ENCODE measurements around the gene WDHD1. TPM values are rescaled to one million over a fixed set of nuclear protein-coding genes. Genes with fewer than 3 reads are reported as not detected.
"Not testable (repeated sequence)": the region's sequence is repeated elsewhere in the genome, so short reads cannot be mapped to it uniquely, and the experiment has no call there.

The WDHD1 gene
- total RNA-seq, 1 donor: 14.2 TPM

DNA sequence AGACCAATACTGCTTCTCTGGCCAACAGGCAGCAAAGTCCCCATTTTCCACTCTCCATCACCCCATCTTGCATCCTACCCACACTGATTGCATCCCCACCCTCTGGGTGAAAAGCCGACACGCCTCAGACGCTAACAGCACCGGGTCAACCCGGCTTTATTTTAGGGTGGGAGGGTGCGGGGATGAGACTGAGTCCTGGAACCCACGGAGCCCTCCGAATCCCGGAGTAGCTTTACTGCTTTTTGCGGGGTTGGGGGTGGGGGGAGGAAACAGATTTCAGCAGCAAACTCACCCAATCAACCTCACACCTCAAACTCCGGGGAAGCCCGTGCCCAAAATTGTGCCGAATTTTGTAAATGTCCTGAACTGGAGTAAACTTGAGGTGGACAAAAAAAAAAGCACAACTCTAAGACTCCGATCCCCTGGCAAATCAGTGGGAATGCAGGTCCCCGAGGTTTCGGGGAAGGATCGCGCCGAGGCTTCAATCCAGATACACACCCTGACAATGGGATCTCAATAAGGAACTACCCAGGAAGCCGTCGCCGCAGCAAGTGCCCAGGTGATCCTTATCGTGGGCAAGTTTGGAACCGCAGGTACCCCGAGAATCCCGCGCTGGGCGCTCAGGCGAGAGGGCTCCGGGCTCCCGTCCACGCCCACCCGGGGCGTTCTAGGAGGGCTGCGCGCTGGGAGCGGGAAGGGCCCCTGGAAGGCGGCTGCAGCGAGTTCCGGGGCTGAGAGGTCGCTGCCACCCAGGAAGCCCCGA is 125.3 kb downstream of the WDHD1 start:
- DNase-seq (ENCODE audit: low read depth): no peak
- H3K4me3 ChIP-seq (ENCODE audit: low read depth, low read length): peak overlapping the region; percentile 76
- TF ChIP-seq, protein P1, sequence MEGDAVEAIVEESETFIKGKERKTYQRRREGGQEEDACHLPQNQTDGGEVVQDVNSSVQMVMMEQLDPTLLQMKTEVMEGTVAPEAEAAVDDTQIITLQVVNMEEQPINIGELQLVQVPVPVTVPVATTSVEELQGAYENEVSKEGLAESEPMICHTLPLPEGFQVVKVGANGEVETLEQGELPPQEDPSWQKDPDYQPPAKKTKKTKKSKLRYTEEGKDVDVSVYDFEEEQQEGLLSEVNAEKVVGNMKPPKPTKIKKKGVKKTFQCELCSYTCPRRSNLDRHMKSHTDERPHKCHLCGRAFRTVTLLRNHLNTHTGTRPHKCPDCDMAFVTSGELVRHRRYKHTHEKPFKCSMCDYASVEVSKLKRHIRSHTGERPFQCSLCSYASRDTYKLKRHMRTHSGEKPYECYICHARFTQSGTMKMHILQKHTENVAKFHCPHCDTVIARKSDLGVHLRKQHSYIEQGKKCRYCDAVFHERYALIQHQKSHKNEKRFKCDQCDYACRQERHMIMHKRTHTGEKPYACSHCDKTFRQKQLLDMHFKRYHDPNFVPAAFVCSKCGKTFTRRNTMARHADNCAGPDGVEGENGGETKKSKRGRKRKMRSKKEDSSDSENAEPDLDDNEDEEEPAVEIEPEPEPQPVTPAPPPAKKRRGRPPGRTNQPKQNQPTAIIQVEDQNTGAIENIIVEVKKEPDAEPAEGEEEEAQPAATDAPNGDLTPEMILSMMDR (IDR thresholded peaks at IDR 0.05; ENCODE audit: insufficient read depth, low read depth, low read length): no peak

DNA sequence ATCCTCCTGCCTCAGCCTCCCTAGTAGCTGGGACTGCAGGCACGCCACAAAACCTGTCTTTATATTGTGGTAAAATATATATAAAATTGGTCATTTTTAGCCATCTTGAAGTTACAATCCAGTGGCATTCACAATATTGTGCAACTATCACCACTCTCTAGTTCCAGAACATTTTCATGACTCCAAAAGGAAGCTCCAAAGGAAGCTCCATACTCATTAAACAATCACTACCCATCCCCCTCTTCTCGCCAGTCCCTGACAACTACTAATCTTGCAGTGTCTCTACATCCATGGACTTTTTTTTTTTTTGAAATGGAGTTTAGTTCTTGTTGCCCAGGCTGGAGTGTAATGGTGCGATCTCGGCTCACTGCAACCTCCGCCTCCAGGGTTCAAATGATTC is 127.3 kb downstream of the WDHD1 start:
- no peak overlapping the region for H3K4me3 ChIP-seq (ENCODE audit: low read depth, low read length)
- TF ChIP-seq, protein P1 (IDR thresholded peaks at IDR 0.05; ENCODE audit: insufficient read depth, low read depth, low read length): no peak
- no peak for DNase-seq (ENCODE audit: low read depth)

DNA sequence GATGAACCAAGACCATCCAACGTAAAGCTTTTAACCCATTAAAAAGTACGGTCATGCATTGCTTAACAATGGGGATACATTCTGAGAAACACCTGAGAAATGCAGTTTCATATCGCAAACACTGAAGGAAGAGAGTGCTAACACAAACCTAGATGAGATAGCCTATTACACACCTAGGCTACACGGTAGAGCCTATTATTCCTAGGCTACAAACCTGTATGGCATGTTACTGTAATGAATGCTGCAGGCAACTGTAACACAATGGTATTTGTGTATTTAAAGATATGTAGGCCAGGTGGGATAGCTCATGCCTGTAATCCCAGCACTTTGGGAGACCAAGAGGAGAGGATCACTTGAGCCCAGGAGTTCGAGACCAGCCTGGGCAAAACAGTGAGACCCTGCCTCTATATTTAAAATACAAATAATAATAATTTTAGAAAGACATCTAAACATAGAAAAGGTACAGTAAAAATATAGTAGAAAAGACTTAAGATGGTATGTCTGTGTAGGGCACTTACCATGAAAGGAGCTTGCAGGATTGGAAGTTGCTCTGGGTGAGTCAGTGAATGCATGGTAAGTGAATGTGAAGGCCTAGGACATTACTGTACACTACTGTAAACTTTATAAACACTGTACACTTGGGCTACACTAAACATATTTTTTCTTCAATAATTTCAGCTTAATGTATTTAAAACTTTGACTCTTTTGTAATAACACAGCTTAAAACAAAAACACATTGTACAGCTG is 128.9 kb downstream of the WDHD1 start:
- not testable (repeated sequence) for DNase-seq (ENCODE audit: low read depth); H3K4me3 ChIP-seq (ENCODE audit: low read depth, low read length)

DNA sequence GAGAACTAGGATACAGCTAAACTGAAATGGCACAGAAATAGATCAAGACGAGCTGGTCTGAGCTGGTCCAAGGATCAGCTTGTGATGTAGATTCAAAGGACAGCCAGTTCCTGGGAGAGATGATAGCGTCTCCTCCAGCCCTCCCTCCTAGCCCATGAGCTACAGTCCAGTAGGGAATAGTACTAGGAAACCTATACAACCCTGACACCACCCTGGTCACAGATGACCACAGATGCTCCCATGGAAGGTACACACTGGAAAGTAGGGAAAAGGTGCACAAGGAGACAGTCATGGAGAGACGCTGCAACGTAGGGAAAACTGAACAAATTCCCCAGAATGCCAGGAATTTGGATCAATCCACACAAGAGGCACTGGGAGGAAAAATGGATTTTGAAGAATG is 131.2 kb downstream of the WDHD1 start:
- TF ChIP-seq, protein P1 (IDR thresholded peaks at IDR 0.05; ENCODE audit: insufficient read depth, low read depth, low read length): no peak
- no peak for DNase-seq (ENCODE audit: low read depth)
- H3K4me3 ChIP-seq (ENCODE audit: low read depth, low read length): no peak overlapping the region

DNA sequence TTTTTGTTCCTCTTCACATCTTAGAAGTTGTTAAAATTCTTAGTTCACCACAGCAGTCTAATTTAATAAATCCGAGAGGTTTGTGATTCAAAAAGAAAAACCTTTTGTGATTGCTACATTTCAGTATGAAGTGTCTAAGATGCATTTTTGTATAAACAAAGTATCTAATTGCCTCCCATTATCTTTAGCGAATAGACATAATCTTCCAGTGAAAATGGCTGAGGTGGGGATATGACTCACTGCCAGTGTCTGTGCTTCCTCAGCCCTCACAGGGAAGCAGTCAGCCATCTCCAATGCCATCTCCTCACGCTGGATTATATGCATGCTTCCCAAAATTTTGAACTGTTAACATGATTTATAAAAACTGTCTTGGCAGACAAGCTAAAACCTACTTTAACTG is 131.9 kb downstream of the WDHD1 start:
- no peak overlapping the region for H3K4me3 ChIP-seq (ENCODE audit: low read depth, low read length)
- TF ChIP-seq, protein P1 (IDR thresholded peaks at IDR 0.05; ENCODE audit: insufficient read depth, low read depth, low read length): no peak
- peak; percentile 73 for DNase-seq (ENCODE audit: low read depth)

DNA sequence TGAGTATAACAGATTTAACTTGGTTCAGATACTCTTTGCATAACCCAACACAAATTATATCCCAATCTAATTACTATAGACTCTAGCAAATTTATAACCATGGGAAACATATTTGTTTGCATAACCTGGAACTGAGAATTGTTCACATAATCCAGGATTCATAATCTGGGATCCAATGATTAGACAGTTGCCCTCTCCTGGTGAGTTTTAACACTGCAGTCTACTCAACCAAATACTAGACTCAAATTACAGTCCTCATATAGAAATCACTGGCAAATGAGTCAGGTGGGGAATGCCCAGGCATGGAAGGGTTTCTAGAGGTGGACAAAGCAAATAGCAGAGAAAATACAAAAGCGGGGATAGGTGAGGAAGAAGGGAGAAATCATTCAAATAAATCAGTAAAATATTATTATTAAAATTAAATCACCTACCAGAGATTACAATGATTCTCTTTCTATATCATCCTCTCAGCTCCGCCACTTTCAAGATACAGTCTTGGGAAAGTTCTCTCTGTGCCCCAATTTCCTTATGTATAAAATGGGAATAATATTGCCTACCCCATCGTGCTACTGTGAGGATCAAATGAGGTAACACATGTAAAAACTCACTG is 133.6 kb downstream of the WDHD1 start:
- H3K4me3 ChIP-seq (ENCODE audit: low read depth, low read length): no peak overlapping the region
- TF ChIP-seq, protein P1 (IDR thresholded peaks at IDR 0.05; ENCODE audit: insufficient read depth, low read depth, low read length): peak; percentile 85
- DNase-seq (ENCODE audit: low read depth): peak; percentile 51

Measured in fibroblast of villous mesenchyme (primary cell).